GM04503 (cell line): ENCODE data around the gene PGA3.
"Not testable (repeated sequence)": the region's sequence is repeated elsewhere in the genome, so short reads cannot be mapped to it uniquely, and the experiment has no call there.

Experiments used
- DNase-seq: peaks from one replicate; pipeline ENCODE4 v3.0.0-alpha.2; 2012; ENCODE audit warnings: low read depth

PGA3 gene

GRCh38 chr11:61250796-61251765, 47.8 kb downstream of the PGA3 start:
- not testable (repeated sequence) for DNase-seq

DNA sequence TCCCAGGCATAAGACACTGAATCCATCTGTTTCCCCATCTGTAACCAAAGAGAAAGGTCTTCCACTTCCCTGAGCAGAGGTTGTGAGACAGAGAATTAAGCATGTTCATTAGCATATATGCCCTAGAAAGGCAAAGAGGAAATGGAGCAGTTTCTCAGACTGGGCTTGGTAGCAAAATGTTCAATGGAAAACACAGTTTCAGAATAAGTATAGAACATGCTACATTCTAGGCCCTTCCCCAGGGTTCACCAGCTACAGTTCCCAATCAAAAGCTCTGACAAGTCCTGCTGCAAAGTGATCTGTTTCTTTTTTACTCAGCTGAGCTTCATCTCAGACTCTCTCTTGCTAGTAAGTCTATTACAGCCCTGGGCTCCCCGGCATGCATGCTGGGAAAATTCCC, 49.0 kb downstream of the PGA3 start:
- not testable (repeated sequence) for DNase-seq

DNA sequence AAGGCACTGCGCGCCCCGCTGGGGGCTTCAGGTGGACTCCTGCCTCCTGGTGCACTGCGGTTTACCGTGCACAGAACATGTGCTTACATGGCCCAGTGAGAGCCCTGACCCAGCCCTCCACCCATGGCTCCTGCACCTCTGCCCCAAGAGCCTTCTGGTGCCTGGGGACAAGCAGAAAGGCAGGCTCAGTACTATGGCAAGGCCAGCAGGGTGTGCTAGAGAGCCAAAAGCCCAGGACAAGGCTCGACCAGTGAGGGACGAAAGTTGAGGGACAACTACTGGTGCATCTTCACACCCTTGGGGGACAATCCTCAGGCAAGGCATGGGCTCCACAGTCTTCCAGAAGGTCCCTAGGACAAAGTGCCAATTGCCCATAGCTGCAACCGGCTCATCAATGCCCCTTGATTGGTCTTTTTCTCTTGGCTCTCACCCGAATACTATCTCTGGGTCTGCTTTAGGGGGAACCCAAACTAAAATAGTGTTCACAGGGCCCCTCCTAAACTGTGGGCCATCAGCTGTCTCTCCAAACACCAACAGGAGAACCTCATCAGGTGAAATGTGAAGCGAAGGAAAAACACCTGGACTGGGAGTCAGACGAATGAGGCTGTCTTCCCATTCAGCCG, 51.2 kb downstream of the PGA3 start:
- peak; percentile 5 for DNase-seq

DNA sequence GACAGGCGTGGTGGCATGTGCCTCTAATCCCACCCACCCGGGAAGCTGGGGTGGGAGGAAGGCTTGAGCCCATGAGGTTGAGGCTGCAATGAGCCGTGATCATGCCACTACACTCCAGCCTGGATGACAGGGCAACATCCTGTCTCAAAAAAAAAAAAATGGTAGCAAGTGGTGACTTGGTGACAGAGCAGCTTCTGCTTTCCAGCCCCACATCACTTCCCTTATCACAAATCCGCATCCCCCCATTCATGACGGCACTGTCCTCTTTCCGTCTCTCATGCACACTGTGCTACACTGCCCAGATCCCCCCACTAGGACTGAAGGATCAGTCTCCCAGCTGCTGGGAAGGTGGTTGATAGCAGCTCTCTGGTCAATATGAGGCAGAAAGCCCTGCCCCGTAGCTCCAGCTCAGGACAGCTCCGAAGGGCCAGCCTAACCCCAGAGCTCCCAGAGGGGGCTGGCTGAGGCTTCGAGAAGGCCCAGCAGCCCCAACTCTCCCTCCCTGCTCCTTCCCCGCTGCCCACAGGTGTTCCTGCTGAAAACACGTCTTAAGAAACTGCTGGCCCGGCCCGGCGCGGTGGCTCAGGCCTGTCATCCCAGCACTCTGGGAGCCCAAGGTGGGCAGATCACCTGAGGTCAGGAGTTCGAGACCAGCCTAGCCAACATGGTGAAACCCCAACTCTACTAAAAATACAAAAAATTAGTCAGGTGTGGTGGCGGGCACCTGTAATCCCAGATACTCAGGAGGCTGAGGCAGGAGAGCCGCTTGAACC, 53.6 kb downstream of the PGA3 start:
- DNase-seq, result no peak

- no peak for DNase-seq
Observed at GRCh38 chr11:61258546-61258945, 55.2 kb downstream of the PGA3 start.

- no peak for DNase-seq
Observed at GRCh38 chr11:61259363-61259762, 56.0 kb downstream of the PGA3 start.
